GM12878 (cell line): ENCODE results near the gene ODR4. TPM values are rescaled to one million over a fixed set of nuclear protein-coding genes. Genes with fewer than 3 reads are reported as not detected.

ENCODE experiments used
- ATAC-seq: fragments of 200-7000 bp; cut with Tn5 transposase; 3 replicates; pipeline ENCODE4 v1.9.1; 2020; ENCODE audit warnings: mild to moderate bottlenecking, moderate library complexity
- BruUV-seq: library from RNA; stranded (reverse); fragments of 400-500 nt; replicated peaks from 2 replicates; lab custom pipeline; 2021; lab: Mats Ljungman, UMichigan
- CTCF ChIA-PET: fragments of 300-600 bp; sonication (Branson Sonifier 250); formaldehyde crosslinking; extraction: SDS; loops from one replicate; lab custom pipeline; 2021; ENCODE audit warnings: inconsistent platforms; lab: Yijun Ruan, JAX
- POLR2A ChIA-PET: fragments of 350-600 bp; formaldehyde crosslinking; extraction: SDS; loops from one replicate; lab custom pipeline; 2021; ENCODE audit warnings: inconsistent platforms; lab: Charles Lee
- RAD21 ChIA-PET: fragments of 300-600 bp; sonication (Branson Sonifier 250); formaldehyde crosslinking; loops from one replicate; lab custom pipeline; 2023; ENCODE audit warnings: antibody characterized with exemption; ENCODE audit not compliant: unreplicated experiment; lab: Charles Lee
- SMC1A ChIA-PET: fragments of 300-600 bp; sonication (Branson Sonifier 250); formaldehyde crosslinking; loops from one replicate; lab custom pipeline; 2023; ENCODE audit not compliant: unreplicated experiment, uncharacterized antibody; lab: Charles Lee
- DNase-seq: peaks from one replicate; pipeline ENCODE4 v3.0.0-alpha.2; 2011; ENCODE audit warnings: low read depth, low spot score
- FAIRE-seq: peaks from 3 replicates; lab custom pipeline; 2011; peaks lifted over from hg19 to GRCh38; lab: Jason Lieb, UNC
- H2AFZ ChIP-seq: 2 replicates; pipeline ENCODE4 v1.6.0; 2011; ENCODE audit warnings: low read depth, low read length, control low read depth; ENCODE audit not compliant: control insufficient read depth
- H3K27ac ChIP-seq: 2 replicates; pipeline ENCODE4 v1.5.1; 2011; ENCODE audit warnings: control low read depth; ENCODE audit not compliant: control insufficient read depth, insufficient read depth
- H3K27me3 ChIP-seq, 2 experiments: replicated peaks in 1 of 2; 2 replicates each; pipeline versions ENCODE4 v1.6.0 to v1.6.1; 2011; ENCODE audit warnings: low read length in 1 of 2; ENCODE audit not compliant: control insufficient read depth in 2 of 2, insufficient read depth in 2 of 2
- H3K36me3 ChIP-seq, 2 experiments: 2 replicates each; pipeline ENCODE4 v1.5.1; 2011; ENCODE audit warnings: low read length in 1 of 2; ENCODE audit not compliant: control insufficient read depth in 2 of 2, insufficient read depth in 2 of 2
- H3K4me1 ChIP-seq: 2 replicates; pipeline ENCODE4 v1.6.1; 2011; ENCODE audit warnings: mild to moderate bottlenecking, low read length, moderate library complexity, mixed read lengths; ENCODE audit not compliant: control insufficient read depth, insufficient read depth
- H3K4me2 ChIP-seq: 2 replicates; pipeline ENCODE4 v1.6.0; 2011; ENCODE audit warnings: control low read depth; ENCODE audit not compliant: control insufficient read depth, insufficient read depth
- H3K4me3 ChIP-seq: fragments of 200-600 bp; sonication (generic); 2 replicates; pipeline ENCODE4 v1.5.1; 2016
- H3K79me2 ChIP-seq: 2 replicates; pipeline ENCODE4 v1.6.0; 2011; ENCODE audit warnings: low read length; ENCODE audit not compliant: control insufficient read depth, insufficient read depth
- H3K9ac ChIP-seq: 2 replicates; pipeline ENCODE4 v1.8.0; 2011; ENCODE audit warnings: low read length, control low read depth, mixed read lengths; ENCODE audit not compliant: control insufficient read depth, insufficient read depth
- H3K9me3 ChIP-seq: replicated peaks from 3 replicates; pipeline ENCODE4 v1.5.1; 2011; ENCODE audit warnings: mild to moderate bottlenecking, low read length; ENCODE audit not compliant: control insufficient read depth, insufficient read depth
- H4K20me1 ChIP-seq: 2 replicates; pipeline ENCODE4 v1.6.0; 2011; ENCODE audit not compliant: control insufficient read depth, insufficient read depth
- CREB1 ChIP-seq: IDR thresholded peaks from 2 replicates; pipeline ENCODE4 v1.6.1; 2012; ENCODE audit warnings: low read depth, mild to moderate bottlenecking, inconsistent platforms
- MEF2B ChIP-seq: fragments of 450-650 bp; IDR thresholded peaks from 2 replicates; pipeline ENCODE4 v1.6.1; 2018; ENCODE audit warnings: mild to moderate bottlenecking, moderate library complexity; ENCODE audit not compliant: partially characterized antibody, poor library complexity, severe bottlenecking
- MYC ChIP-seq: IDR thresholded peaks from 2 replicates; pipeline ENCODE4 v1.6.1; 2011; ENCODE audit warnings: mild to moderate bottlenecking, low read length, moderate library complexity, inconsistent platforms; ENCODE audit not compliant: insufficient read depth, insufficient replicate concordance, insufficient read length, severe bottlenecking
- PAX8 ChIP-seq: fragments of 450-650 bp; IDR thresholded peaks from 2 replicates; pipeline ENCODE4 v1.6.1; 2017; ENCODE audit warnings: mild to moderate bottlenecking, moderate library complexity
- RB1 ChIP-seq: fragments of 450-650 bp; formaldehyde crosslinking; IDR thresholded peaks from 2 replicates; pipeline ENCODE4 v1.6.1; 2017; ENCODE audit warnings: mild to moderate bottlenecking, borderline replicate concordance
- SIN3A ChIP-seq: IDR thresholded peaks from 2 replicates; pipeline ENCODE4 v1.6.1; 2012; ENCODE audit warnings: low read depth, low read length, improper control_type of control experiment
- SMC3 ChIP-seq: IDR thresholded peaks from 2 replicates; pipeline ENCODE4 v1.6.1; 2011; ENCODE audit warnings: low read length, improper control_type of control experiment, borderline replicate concordance
- SP1 ChIP-seq: IDR thresholded peaks from one replicate; pipeline ENCODE4 v1.6.1; 2011; ENCODE audit warnings: low read depth, low read length
- TAF1 ChIP-seq: IDR thresholded peaks from 2 replicates; pipeline ENCODE4 v1.6.1; 2011; ENCODE audit warnings: mild to moderate bottlenecking, low read depth, low read length, borderline replicate concordance
- ZNF217 ChIP-seq: fragments of 450-650 bp; IDR thresholded peaks from 2 replicates; pipeline ENCODE4 v1.6.1; 2017; ENCODE audit warnings: antibody characterized with exemption, mild to moderate bottlenecking
- WGBS: methylation state at CpG from one replicate; pipeline ENCODE4 v1.1.6; 2016; ENCODE audit warnings: low lambda C conversion rate; ENCODE audit not compliant: insufficient replicate concordance, insufficient coverage; ENCODE audit errors: missing lambda C conversion rate; 5-methylcytosine and 5-hydroxymethylcytosine counted together
- in situ Hi-C: fragments of 300-500 bp; cut with MboI; formaldehyde crosslinking; loops from 9 replicates; pipeline ENCODE4 v1.14.3; 2018; ENCODE audit warnings: mixed read lengths
- intact Hi-C: fragments of 100-400 bp; cut with micrococcal nuclease; formaldehyde crosslinking; loops from one replicate; pipeline ENCODE4 v1.14.2; 2022; ENCODE audit not compliant: unreplicated experiment
- polyA plus RNA-seq, 11 experiments: library from polyadenylated mRNA; depleted of rRNA in 4 of 11; unstranded in 6 of 11; stranded (reverse) in 5 of 11; fragments of >200 nt; fragmentation: Nextera tagmentation in 4 of 11; fragmentation: Illumina TruSeq in 1 of 11; extraction: Ambion mirVana in 4 of 11; extraction: Trizol in 1 of 11; gene quantifications; 1 replicate in 1 of 11; 2 replicates in 10 of 11; pipeline versions ENCODE4 v1.2.1 to v1.2.3, GENCODE V29; 2011 to 2016; ENCODE audit warnings: inconsistent platforms in 2 of 11, missing spikeins in 2 of 11, low read depth in 1 of 11
- total RNA-seq, 4 experiments: library from RNA; depleted of rRNA in 3 of 4; stranded (reverse); fragments of >200 nt in 3 of 4; fragmentation: Illumina TruSeq in 1 of 4; extraction: Trizol in 1 of 4; gene quantifications; 2 replicates each; pipeline versions ENCODE4 v1.2.1 to v1.2.3, GENCODE V29; 2013 to 2021
- TF ChIP-seq, protein P1 (sequence below): fragments of 450-650 bp; IDR thresholded peaks from 2 replicates; pipeline ENCODE4 v1.6.1; 2016; ENCODE audit warnings: mild to moderate bottlenecking
- TF ChIP-seq, protein P2 (sequence below): IDR thresholded peaks from 2 replicates; pipeline ENCODE4 v1.6.1; 2012; ENCODE audit warnings: mild to moderate bottlenecking, low read depth, low read length
- TF ChIP-seq, protein P3 (sequence below): IDR thresholded peaks from 2 replicates; pipeline ENCODE4 v1.6.1; 2012; ENCODE audit warnings: improper control_type of control experiment, low read depth, low read length; ENCODE audit not compliant: insufficient replicate concordance

ODR4 gene
- total and polyA plus RNA-seq, 10 of the 15 experiments (the other 5 are each of a cell fraction or from before 2014, with no cell fraction given), result 10.4 to 19.4 (median 13.3) TPM

DNA sequence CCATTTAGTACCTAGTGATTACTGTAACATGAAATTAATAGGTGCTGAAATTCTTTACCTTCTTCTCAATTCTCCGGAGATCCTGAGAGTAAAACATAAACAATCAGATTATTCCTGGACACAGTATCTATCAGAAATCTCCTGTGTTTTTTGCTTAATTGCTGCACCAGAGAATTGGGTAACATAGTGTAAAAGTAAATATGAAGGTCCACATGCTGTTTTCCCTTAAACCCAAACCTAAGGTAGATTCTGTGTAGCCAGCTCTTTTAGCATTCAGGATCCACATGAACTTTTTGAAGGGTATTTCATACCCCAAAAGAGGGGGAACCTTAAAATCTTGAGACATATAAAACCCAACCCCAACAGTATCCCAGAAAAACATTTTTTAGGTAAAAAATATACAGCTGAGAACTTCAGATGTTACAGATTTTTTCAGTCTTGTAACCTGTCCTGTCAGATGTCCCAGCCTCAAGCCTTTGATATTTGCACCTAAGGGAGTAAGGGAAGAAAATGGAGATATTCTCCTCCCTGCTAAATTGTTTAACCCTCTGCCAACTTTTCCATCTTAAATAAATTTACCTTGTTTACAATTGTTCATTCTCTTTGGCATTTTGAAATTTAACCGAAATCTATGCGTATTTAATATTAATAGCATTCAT is 11.2 kb downstream of the ODR4 start:
- ChIA-PET POLR2A (no interaction called here), CTCF (interaction anchor here (1.9 kb wide), 1 partner anchor 12 kb away, joined by 10 read pairs; the partner anchor contains the start of genes ODR4 and TPR), RAD21 (no interaction called here), SMC1A (interaction anchor here (1.2 to 2.0 kb wide), 2 partner anchors 12 to 14 kb away, joined by 4 to 6 read pairs; partner anchors contain the start of gene TPR)
- H3K4me2 ChIP-seq, result no peak overlapping the region
- H3K9ac ChIP-seq, result no peak overlapping the region
- in situ Hi-C loops (no loop called here), intact Hi-C loops (no loop called here)
- ATAC-seq (no peak), DNase-seq (no peak), FAIRE-seq (no peak)
- no peaks in the 10 kb centered on the region for H3K4me1 ChIP-seq
- H3K27ac ChIP-seq, result no peak overlapping the region
- H3K9me3 ChIP-seq, result no peaks in the 10 kb centered on the region
- no TSS peak for BruUV-seq
- peaks cover 1 to 12% of the 10 kb centered on the region in 2 experiments; a peak in 3 of 4 replicates for H3K36me3 ChIP-seq
- 99% methylated on average over 3 of the region's 3 CpGs for WGBS
- no peak overlapping the region for H3K4me3 ChIP-seq
- no peaks in the 10 kb centered on the region for H3K27me3 ChIP-seq
- H4K20me1 ChIP-seq, result no peaks in the 10 kb centered on the region
- no peak overlapping the region for H2AFZ ChIP-seq
- no peaks in the 10 kb centered on the region; the same call in 1 of the 2 replicates for H3K79me2 ChIP-seq
- TF ChIP-seq PAX8, result no peak
- TF ChIP-seq, protein P1, sequence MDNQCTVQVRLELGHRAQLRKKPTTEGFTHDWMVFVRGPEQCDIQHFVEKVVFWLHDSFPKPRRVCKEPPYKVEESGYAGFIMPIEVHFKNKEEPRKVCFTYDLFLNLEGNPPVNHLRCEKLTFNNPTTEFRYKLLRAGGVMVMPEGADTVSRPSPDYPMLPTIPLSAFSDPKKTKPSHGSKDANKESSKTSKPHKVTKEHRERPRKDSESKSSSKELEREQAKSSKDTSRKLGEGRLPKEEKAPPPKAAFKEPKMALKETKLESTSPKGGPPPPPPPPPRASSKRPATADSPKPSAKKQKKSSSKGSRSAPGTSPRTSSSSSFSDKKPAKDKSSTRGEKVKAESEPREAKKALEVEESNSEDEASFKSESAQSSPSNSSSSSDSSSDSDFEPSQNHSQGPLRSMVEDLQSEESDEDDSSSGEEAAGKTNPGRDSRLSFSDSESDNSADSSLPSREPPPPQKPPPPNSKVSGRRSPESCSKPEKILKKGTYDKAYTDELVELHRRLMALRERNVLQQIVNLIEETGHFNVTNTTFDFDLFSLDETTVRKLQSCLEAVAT, result no peak
- no peak for TF ChIP-seq SP1
- TF ChIP-seq, protein P2, sequence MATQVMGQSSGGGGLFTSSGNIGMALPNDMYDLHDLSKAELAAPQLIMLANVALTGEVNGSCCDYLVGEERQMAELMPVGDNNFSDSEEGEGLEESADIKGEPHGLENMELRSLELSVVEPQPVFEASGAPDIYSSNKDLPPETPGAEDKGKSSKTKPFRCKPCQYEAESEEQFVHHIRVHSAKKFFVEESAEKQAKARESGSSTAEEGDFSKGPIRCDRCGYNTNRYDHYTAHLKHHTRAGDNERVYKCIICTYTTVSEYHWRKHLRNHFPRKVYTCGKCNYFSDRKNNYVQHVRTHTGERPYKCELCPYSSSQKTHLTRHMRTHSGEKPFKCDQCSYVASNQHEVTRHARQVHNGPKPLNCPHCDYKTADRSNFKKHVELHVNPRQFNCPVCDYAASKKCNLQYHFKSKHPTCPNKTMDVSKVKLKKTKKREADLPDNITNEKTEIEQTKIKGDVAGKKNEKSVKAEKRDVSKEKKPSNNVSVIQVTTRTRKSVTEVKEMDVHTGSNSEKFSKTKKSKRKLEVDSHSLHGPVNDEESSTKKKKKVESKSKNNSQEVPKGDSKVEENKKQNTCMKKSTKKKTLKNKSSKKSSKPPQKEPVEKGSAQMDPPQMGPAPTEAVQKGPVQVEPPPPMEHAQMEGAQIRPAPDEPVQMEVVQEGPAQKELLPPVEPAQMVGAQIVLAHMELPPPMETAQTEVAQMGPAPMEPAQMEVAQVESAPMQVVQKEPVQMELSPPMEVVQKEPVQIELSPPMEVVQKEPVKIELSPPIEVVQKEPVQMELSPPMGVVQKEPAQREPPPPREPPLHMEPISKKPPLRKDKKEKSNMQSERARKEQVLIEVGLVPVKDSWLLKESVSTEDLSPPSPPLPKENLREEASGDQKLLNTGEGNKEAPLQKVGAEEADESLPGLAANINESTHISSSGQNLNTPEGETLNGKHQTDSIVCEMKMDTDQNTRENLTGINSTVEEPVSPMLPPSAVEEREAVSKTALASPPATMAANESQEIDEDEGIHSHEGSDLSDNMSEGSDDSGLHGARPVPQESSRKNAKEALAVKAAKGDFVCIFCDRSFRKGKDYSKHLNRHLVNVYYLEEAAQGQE, result no peak
- no peak for TF ChIP-seq MYC
- no peak for TF ChIP-seq RB1
- TF ChIP-seq SMC3, result no peak
- no peak for TF ChIP-seq MEF2B
- no peak for TF ChIP-seq CREB1
- TF ChIP-seq, protein P3, sequence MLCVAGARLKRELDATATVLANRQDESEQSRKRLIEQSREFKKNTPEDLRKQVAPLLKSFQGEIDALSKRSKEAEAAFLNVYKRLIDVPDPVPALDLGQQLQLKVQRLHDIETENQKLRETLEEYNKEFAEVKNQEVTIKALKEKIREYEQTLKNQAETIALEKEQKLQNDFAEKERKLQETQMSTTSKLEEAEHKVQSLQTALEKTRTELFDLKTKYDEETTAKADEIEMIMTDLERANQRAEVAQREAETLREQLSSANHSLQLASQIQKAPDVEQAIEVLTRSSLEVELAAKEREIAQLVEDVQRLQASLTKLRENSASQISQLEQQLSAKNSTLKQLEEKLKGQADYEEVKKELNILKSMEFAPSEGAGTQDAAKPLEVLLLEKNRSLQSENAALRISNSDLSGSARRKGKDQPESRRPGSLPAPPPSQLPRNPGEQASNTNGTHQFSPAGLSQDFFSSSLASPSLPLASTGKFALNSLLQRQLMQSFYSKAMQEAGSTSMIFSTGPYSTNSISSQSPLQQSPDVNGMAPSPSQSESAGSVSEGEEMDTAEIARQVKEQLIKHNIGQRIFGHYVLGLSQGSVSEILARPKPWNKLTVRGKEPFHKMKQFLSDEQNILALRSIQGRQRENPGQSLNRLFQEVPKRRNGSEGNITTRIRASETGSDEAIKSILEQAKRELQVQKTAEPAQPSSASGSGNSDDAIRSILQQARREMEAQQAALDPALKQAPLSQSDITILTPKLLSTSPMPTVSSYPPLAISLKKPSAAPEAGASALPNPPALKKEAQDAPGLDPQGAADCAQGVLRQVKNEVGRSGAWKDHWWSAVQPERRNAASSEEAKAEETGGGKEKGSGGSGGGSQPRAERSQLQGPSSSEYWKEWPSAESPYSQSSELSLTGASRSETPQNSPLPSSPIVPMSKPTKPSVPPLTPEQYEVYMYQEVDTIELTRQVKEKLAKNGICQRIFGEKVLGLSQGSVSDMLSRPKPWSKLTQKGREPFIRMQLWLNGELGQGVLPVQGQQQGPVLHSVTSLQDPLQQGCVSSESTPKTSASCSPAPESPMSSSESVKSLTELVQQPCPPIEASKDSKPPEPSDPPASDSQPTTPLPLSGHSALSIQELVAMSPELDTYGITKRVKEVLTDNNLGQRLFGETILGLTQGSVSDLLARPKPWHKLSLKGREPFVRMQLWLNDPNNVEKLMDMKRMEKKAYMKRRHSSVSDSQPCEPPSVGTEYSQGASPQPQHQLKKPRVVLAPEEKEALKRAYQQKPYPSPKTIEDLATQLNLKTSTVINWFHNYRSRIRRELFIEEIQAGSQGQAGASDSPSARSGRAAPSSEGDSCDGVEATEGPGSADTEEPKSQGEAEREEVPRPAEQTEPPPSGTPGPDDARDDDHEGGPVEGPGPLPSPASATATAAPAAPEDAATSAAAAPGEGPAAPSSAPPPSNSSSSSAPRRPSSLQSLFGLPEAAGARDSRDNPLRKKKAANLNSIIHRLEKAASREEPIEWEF, result no peak
- TF ChIP-seq TAF1, result no peak
- no peak for TF ChIP-seq SIN3A
- TF ChIP-seq ZNF217, result no peak
